Measurements from ENCODE around the gene ZDHHC8. TPM values are rescaled to one million over a fixed set of nuclear protein-coding genes. Genes with fewer than 3 reads are reported as not detected.

Gene ZDHHC8
- total RNA-seq, 1 donor from 2014 or later: 22.6 TPM

DNA sequence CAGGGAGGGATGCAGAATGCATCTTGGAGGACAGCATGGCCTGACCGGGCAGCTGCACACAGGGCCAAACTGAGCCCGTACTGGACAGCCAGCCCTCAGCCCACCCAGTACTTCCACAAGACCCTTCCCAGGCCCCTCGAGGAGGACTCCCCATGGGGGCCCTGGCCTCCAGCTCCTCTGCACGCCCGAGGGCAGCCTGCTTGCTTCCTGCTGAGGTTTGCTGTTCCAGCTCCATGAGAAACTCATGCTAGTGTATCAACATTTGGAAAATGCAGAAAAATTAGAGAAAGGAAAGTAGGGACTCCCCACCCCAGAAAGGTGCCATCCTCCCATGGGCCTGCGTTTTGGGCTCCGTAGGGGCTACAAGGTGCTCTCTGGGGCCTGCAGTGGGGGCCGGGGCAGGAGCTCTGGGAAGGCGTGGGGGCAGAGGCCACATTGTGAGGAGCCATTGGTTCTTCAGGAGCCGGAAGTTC is 40.6 kb downstream of the ZDHHC8 start:
- Histone ChIP-seq H3K27me3 (no peaks in the 10 kb centered on the region), H3K36me3 (no peaks in the 10 kb centered on the region), H3K9me3 (no peaks in the 10 kb centered on the region), H3K27ac (no peak overlapping the region), H3K4me1 (no peaks in the 10 kb centered on the region), H3K4me3 (no peak overlapping the region)
- intact Hi-C loops (cut with DNase I): no loop called here
- TF ChIP-seq POLR2A (IDR thresholded peaks at IDR 0.05) (no peak), POLR2AphosphoS5 (IDR thresholded peaks at IDR 0.05; ENCODE audit: insufficient read depth in 1 of 2, low read depth in 1 of 2) (no peak)
- TF ChIP-seq, protein P1, sequence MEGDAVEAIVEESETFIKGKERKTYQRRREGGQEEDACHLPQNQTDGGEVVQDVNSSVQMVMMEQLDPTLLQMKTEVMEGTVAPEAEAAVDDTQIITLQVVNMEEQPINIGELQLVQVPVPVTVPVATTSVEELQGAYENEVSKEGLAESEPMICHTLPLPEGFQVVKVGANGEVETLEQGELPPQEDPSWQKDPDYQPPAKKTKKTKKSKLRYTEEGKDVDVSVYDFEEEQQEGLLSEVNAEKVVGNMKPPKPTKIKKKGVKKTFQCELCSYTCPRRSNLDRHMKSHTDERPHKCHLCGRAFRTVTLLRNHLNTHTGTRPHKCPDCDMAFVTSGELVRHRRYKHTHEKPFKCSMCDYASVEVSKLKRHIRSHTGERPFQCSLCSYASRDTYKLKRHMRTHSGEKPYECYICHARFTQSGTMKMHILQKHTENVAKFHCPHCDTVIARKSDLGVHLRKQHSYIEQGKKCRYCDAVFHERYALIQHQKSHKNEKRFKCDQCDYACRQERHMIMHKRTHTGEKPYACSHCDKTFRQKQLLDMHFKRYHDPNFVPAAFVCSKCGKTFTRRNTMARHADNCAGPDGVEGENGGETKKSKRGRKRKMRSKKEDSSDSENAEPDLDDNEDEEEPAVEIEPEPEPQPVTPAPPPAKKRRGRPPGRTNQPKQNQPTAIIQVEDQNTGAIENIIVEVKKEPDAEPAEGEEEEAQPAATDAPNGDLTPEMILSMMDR (IDR thresholded peaks at IDR 0.05): no peak
- DNase-seq (ENCODE audit: extremely low spot score in 2 of 2): no peak

DNA sequence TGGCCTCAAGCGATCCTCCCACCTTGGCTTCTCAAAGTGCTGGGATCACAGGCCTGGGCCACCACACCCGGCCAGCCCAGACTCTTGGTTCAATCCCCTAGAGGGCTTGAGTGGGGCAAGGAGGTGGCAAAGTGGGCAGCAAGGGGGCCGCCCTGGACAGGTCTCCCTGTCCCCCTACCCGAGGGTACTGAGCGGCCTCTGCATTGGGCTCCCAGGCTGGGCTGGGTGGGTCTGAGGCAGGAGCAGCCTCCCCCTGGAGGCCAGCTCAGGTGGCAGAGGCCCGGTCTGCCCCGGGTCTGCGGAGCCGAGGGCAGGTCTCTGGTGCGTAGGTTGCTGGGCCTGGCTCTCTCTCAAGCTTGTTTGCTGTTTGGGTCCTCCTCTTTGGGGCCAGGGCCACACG is 41.6 kb downstream of the ZDHHC8 start:
- no peaks in the 10 kb centered on the region for H3K36me3 ChIP-seq
- no peak overlapping the region for H3K27ac ChIP-seq
- no peaks in the 10 kb centered on the region for H3K27me3 ChIP-seq
- no peaks in the 10 kb centered on the region for H3K9me3 ChIP-seq
- H3K4me1 ChIP-seq: no peaks in the 10 kb centered on the region
- intact Hi-C loops (cut with DNase I): no loop called here
- no peak overlapping the region for H3K4me3 ChIP-seq
- TF ChIP-seq POLR2AphosphoS5 (IDR thresholded peaks at IDR 0.05; ENCODE audit: insufficient read depth in 1 of 2, low read depth in 1 of 2) (no peak), POLR2A (IDR thresholded peaks at IDR 0.05) (no peak)
- TF ChIP-seq, protein P1 (IDR thresholded peaks at IDR 0.05): no peak
- no peak for DNase-seq (ENCODE audit: extremely low spot score in 2 of 2)

DNA sequence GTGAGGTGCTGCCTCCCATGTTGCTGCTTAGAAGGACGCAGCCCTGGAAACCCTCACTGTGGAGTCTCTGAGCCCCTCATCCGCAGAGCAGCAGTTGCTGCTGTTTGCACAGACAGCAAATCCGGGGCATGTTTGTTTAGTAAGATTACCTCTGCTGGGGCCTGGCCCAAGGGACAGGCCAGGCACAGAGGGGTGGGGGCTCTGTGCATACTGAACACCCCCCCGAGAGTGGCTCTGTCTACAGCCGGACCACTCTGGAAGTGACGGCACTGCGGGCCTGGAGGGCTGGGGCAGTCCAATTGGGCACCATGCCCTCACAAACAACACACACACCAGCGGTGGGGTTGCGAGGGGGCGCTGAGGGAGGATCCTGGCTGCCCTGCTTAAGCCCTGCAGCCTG is 42.2 kb downstream of the ZDHHC8 start:
- Histone ChIP-seq H3K9me3 (no peaks in the 10 kb centered on the region), H3K27ac (no peak overlapping the region), H3K27me3 (no peaks in the 10 kb centered on the region), H3K4me3 (no peak overlapping the region), H3K36me3 (no peaks in the 10 kb centered on the region), H3K4me1 (no peaks in the 10 kb centered on the region)
- TF ChIP-seq POLR2AphosphoS5 (IDR thresholded peaks at IDR 0.05; ENCODE audit: insufficient read depth in 1 of 2, low read depth in 1 of 2): no peak
- TF ChIP-seq, protein P1 (IDR thresholded peaks at IDR 0.05): no peak
- no peak for TF ChIP-seq POLR2A (IDR thresholded peaks at IDR 0.05)
- no peak for DNase-seq (ENCODE audit: extremely low spot score in 2 of 2)
- intact Hi-C loops (cut with DNase I): no loop called here

DNA sequence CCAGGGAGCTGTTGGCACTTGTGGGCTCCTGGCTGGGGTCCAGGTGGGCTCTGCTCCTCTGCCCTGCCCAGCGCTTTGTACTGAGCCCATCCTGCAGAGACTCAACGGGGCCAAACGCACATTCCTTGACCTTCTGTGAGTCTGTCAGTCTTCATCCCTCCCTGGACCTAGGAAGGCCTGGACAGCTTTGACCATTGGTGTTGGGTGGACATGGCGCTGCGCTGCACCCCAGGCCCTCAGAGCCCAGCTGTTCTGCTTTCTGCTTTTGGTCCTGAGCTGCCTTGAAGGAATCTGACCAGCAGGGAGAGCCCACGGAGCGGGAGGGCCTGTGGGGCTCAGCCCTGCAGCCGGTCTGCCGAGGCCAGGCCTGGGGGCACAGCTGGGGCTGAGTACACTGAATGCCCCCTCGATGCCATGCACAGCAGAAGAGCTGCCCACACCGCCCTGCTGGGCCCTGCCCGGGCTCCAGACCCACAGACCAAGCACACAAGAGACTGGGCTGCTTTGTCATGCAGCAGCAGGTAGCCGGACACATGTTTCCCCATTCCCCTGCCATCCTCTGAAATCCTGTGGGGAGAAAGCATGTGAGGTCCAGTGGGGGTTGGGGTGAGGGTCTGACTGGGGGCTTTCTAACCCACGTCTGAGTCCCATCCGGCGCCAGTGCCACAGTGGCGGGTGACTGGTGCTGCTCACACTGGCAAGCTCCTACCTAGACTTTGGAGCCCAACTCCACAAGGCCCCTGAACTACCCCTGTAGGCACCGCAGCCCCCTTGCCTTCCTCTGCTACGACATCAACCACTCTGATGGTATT is 43.4 kb downstream of the ZDHHC8 start:
- TF ChIP-seq POLR2A (IDR thresholded peaks at IDR 0.05) (no peak), POLR2AphosphoS5 (IDR thresholded peaks at IDR 0.05; ENCODE audit: insufficient read depth in 1 of 2, low read depth in 1 of 2) (no peak)
- TF ChIP-seq, protein P1 (IDR thresholded peaks at IDR 0.05): no peak
- intact Hi-C loops (cut with DNase I): no loop called here
- Histone ChIP-seq H3K4me3 (no peak overlapping the region), H3K4me1 (no peaks in the 10 kb centered on the region), H3K27ac (no peak overlapping the region), H3K9me3 (no peaks in the 10 kb centered on the region), H3K27me3 (no peaks in the 10 kb centered on the region), H3K36me3 (no peaks in the 10 kb centered on the region)
- DNase-seq (ENCODE audit: extremely low spot score in 2 of 2): no peak

DNA sequence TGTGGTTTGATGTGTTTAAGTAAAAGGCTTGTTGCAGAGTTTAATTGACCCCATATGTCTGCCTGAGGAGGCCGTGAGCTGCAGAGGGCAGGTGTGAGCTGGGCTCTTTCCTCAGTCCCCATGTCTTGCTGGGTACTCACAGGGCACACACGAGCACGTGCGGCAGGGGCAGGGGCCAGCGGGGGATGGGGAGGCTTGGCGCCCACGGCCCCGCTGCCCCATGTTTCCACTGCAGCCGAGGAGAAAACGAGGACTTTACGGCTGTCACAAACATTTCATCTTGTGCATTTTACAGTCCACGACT is 43.9 kb downstream of the ZDHHC8 start:
- intact Hi-C loops (cut with DNase I): no loop called here
- no peaks in the 10 kb centered on the region for H3K36me3 ChIP-seq
- no peaks in the 10 kb centered on the region for H3K27me3 ChIP-seq
- H3K9me3 ChIP-seq: no peaks in the 10 kb centered on the region
- no peak overlapping the region for H3K4me3 ChIP-seq
- TF ChIP-seq, protein P1 (IDR thresholded peaks at IDR 0.05): no peak
- TF ChIP-seq POLR2A (IDR thresholded peaks at IDR 0.05) (no peak), POLR2AphosphoS5 (IDR thresholded peaks at IDR 0.05; ENCODE audit: insufficient read depth in 1 of 2, low read depth in 1 of 2) (no peak)
- DNase-seq (ENCODE audit: extremely low spot score in 2 of 2): no peak
- H3K27ac ChIP-seq: no peak overlapping the region
- no peaks in the 10 kb centered on the region for H3K4me1 ChIP-seq

Data from vagina (tissue), 2 donors.